Endothelial cell of umbilical vein (primary cell): Measurements from ENCODE around the gene DGLUCY. TPM values are rescaled to one million over a fixed set of nuclear protein-coding genes. Genes with fewer than 3 reads are reported as not detected.

Experiments
- BruUV-seq: library from RNA; stranded (reverse); fragments of 400-500 nt; replicated peaks from 2 replicates; lab custom pipeline; 2021; lab: Mats Ljungman, UMichigan
- CTCF ChIA-PET: fragments of 300-600, 350-600 bp; sonication (Branson Sonifier 250); formaldehyde crosslinking; loops from one replicate; lab custom pipeline; 2021; ENCODE audit warnings: antibody characterized with exemption, inconsistent platforms; lab: Charles Lee
- POLR2A ChIA-PET: fragments of 300-600, 350-600 bp; sonication (Branson Sonifier 250); formaldehyde crosslinking; loops from one replicate; lab custom pipeline; 2021; ENCODE audit warnings: antibody characterized with exemption, inconsistent platforms; lab: Charles Lee
- DNase-seq: peaks from one replicate; pipeline ENCODE4 v3.0.0-alpha.2; 2011; ENCODE audit warnings: low read depth, low spot score
- FAIRE-seq: peaks from 2 replicates; lab custom pipeline; 2011; peaks lifted over from hg19 to GRCh38; lab: Jason Lieb, UNC
- H2AFZ ChIP-seq: 2 replicates; pipeline ENCODE4 v1.6.0; 2012; ENCODE audit warnings: low read depth, low read length, control low read depth, inconsistent platforms
- H3K27ac ChIP-seq: 2 replicates; pipeline ENCODE4 v1.5.1; 2011; ENCODE audit warnings: low read depth, mild to moderate bottlenecking, control low read depth, low read length, moderate library complexity; ENCODE audit not compliant: insufficient read depth
- H3K27me3 ChIP-seq, 2 experiments: 2 replicates each; pipeline versions ENCODE4 v1.6.0 to v1.6.1; 2011; ENCODE audit warnings: low read length in 2 of 2, mixed read lengths in 1 of 2; ENCODE audit not compliant: control insufficient read depth in 2 of 2, insufficient read depth in 2 of 2
- H3K36me3 ChIP-seq, 2 experiments: 2 replicates in 1 of 2; 3 replicates in 1 of 2; pipeline ENCODE4 v1.5.1; 2011; ENCODE audit warnings: low read length in 2 of 2, mild to moderate bottlenecking in 1 of 2, moderate library complexity in 1 of 2; ENCODE audit not compliant: control insufficient read depth in 2 of 2, insufficient read depth in 2 of 2; ENCODE audit errors: extremely low read depth in 1 of 2
- H3K4me1 ChIP-seq: 3 replicates; pipeline ENCODE4 v1.5.1; 2011; ENCODE audit warnings: mild to moderate bottlenecking, low read length; ENCODE audit not compliant: control insufficient read depth, insufficient read depth; ENCODE audit errors: extremely low read depth
- H3K4me2 ChIP-seq: 2 replicates; pipeline ENCODE4 v1.6.1; 2011; ENCODE audit warnings: low read length, control low read depth, mixed read lengths; ENCODE audit not compliant: insufficient read depth
- H3K4me3 ChIP-seq, 3 experiments: fragments of 200-600 bp in 1 of 3; sonication (generic), shearing (Covaris generic) in 1 of 3; replicated peaks in 1 of 3; 2 replicates each; pipeline ENCODE4 v1.5.1; 2011 to 2016; ENCODE audit warnings: control low read depth in 3 of 3, low read length in 3 of 3, mild to moderate bottlenecking in 2 of 3, inconsistent platforms in 1 of 3, low read depth in 1 of 3, moderate library complexity in 1 of 3; ENCODE audit not compliant: insufficient read depth in 1 of 3
- H3K79me2 ChIP-seq: 2 replicates; pipeline ENCODE4 v1.6.0; 2012; ENCODE audit warnings: low read length, inconsistent platforms; ENCODE audit not compliant: control insufficient read depth, insufficient read depth
- H3K9ac ChIP-seq: replicated peaks from 2 replicates; pipeline ENCODE3; 2011; ENCODE audit warnings: low read length, control low read depth; ENCODE audit not compliant: insufficient read depth; ENCODE audit errors: extremely low read depth
- H3K9me1 ChIP-seq: replicated peaks from 3 replicates; pipeline ENCODE4 v1.6.0; 2011; ENCODE audit warnings: mild to moderate bottlenecking, low read length; ENCODE audit not compliant: control insufficient read depth, insufficient read depth; ENCODE audit errors: extremely low read depth
- H3K9me3 ChIP-seq: replicated peaks from 2 replicates; pipeline ENCODE4 v1.5.1; 2012; ENCODE audit warnings: low read length, inconsistent platforms; ENCODE audit not compliant: control insufficient read depth, insufficient read depth
- H4K20me1 ChIP-seq: replicated peaks from 2 replicates; pipeline ENCODE3; 2011; ENCODE audit warnings: mild to moderate bottlenecking, low read length; ENCODE audit not compliant: control insufficient read depth, insufficient read depth; ENCODE audit errors: extremely low read depth
- CTCF ChIP-seq, 2 donors: IDR thresholded peaks; 1 replicate in 1 of 2; 2 replicates in 1 of 2; pipeline ENCODE4 v1.5.1; 2011; ENCODE audit warnings: low read length in 2 of 2, mild to moderate bottlenecking in 2 of 2, moderate library complexity in 2 of 2, control low read depth in 1 of 2, inconsistent platforms in 1 of 2, low read depth in 1 of 2; ENCODE audit not compliant: insufficient read depth in 1 of 2; ENCODE audit errors: extremely low read depth in 1 of 2
- EZH2 ChIP-seq: IDR thresholded peaks from 2 replicates; pipeline ENCODE4 v1.6.1; 2012; ENCODE audit warnings: borderline replicate concordance, low read depth, mild to moderate bottlenecking, moderate library complexity, low read length, inconsistent platforms; ENCODE audit not compliant: severe bottlenecking
- FOS ChIP-seq: IDR thresholded peaks from 2 replicates; pipeline ENCODE4 v1.6.1; 2011; ENCODE audit warnings: mild to moderate bottlenecking, low read length, moderate library complexity, borderline replicate concordance; ENCODE audit not compliant: insufficient read depth
- GATA2 ChIP-seq: IDR thresholded peaks from 2 replicates; pipeline ENCODE4 v1.7.0; 2011; ENCODE audit warnings: low read depth, mild to moderate bottlenecking, moderate library complexity, mixed read lengths, low read length; ENCODE audit not compliant: insufficient read length, insufficient read depth
- JUN ChIP-seq: IDR thresholded peaks from 2 replicates; pipeline ENCODE4 v1.6.1; 2011; ENCODE audit warnings: borderline replicate concordance, low read depth; ENCODE audit not compliant: insufficient read length, insufficient read depth
- POLR2A ChIP-seq: IDR thresholded peaks from 2 replicates; pipeline ENCODE4 v1.6.1; 2012; ENCODE audit warnings: low read depth, mild to moderate bottlenecking, control low read depth, low read length
- dilution Hi-C: fragments of 300-500 bp; cut with MboI; formaldehyde crosslinking; loops from one replicate; pipeline ENCODE4 v1.15.0; 2019; ENCODE audit warnings: low sequenced_read_pairs; ENCODE audit not compliant: extremely low pct_ligation_motif_present
- intact Hi-C: fragments of 100-400 bp; cut with micrococcal nuclease; formaldehyde crosslinking; loops from one replicate; pipeline ENCODE4 v1.10.0; 2022
- polyA plus RNA-seq, 4 experiments: library from polyadenylated mRNA; depleted of rRNA in 3 of 4; stranded (reverse) in 3 of 4; unstranded in 1 of 4; fragments of >200 nt; gene quantifications; 2 replicates each; pipeline versions ENCODE4 v1.2.1 to v1.2.3, GENCODE V29; 2011 to 2012; ENCODE audit warnings: missing spikeins in 1 of 4
- total RNA-seq: library from RNA; stranded (reverse); gene quantifications from 2 replicates; pipeline ENCODE4 v1.2.3, GENCODE V29; 2021
- TF ChIP-seq, protein P1 (sequence below): IDR thresholded peaks from 2 replicates; pipeline ENCODE4 v1.6.1; 2011; ENCODE audit not compliant: insufficient read depth, insufficient read length

Gene DGLUCY
- total and polyA plus RNA-seq, 2 donors (not counting 3 experiments of a cell fraction or from before 2014, with no cell fraction given) = 40.9 to 65.6 TPM

GRCh38 chr14:91127401-91127801 is 13.5 kb downstream of the DGLUCY start:
- peaks cover 1% of the 10 kb centered on the region for H3K79me2 ChIP-seq
- TF ChIP-seq CTCF (IDR thresholded peaks at IDR 0.05; ENCODE audit: extremely low read depth in 1 of 2, insufficient read depth in 1 of 2, low read depth in 1 of 2, low read length in 2 of 2) (no peak), POLR2A (no peak), GATA2 (no peak)
- dilution Hi-C loops = no loop called here
- H3K27ac ChIP-seq = no peak overlapping the region
- H3K9ac ChIP-seq = no peak overlapping the region
- no TSS peak for BruUV-seq
- no peak overlapping the region for H2AFZ ChIP-seq
- no peaks in the 10 kb centered on the region for H4K20me1 ChIP-seq
- DNase-seq = no peak
- H3K9me3 ChIP-seq = no peaks in the 10 kb centered on the region
- ChIA-PET CTCF (interaction anchor here (0.9 to 1.2 kb wide), 3 partner anchors 12 to 225 kb away, joined by 3 read pairs; no protein-coding TSS in a partner anchor), POLR2A (no interaction called here)
- intact Hi-C loops = no loop called here
- no peak overlapping the region for H3K4me3 ChIP-seq
- no peaks in the 10 kb centered on the region for H3K27me3 ChIP-seq
- H3K9me1 ChIP-seq = no peaks in the 10 kb centered on the region
- no peak for FAIRE-seq
- no peaks in the 10 kb centered on the region for H3K4me1 ChIP-seq
- H3K36me3 ChIP-seq = peaks cover 2 to 4% of the 10 kb centered on the region in 2 experiments
- no peak overlapping the region for H3K4me2 ChIP-seq

- no TSS peak for BruUV-seq
Observed at GRCh38 chr14:91127924-91128323, 14.1 kb downstream of the DGLUCY start.

More at GRCh38 chr14:91127924-91128323, 14.1 kb downstream of the DGLUCY start:
- no peak overlapping the region for H3K4me3 ChIP-seq
- intact Hi-C loops = no loop called here
- no peak overlapping the region for H2AFZ ChIP-seq
- no peak overlapping the region for H3K27ac ChIP-seq
- ChIA-PET POLR2A (no interaction called here), CTCF (no interaction called here)
- DNase-seq = no peak
- no peak overlapping the region for H3K9ac ChIP-seq
- no peak for TF ChIP-seq POLR2A
- TF ChIP-seq, protein P1, sequence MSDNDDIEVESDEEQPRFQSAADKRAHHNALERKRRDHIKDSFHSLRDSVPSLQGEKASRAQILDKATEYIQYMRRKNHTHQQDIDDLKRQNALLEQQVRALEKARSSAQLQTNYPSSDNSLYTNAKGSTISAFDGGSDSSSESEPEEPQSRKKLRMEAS = no peak
- TF ChIP-seq EZH2 = no peak
- no peak for TF ChIP-seq FOS
- TF ChIP-seq JUN = no peak
- dilution Hi-C loops = no loop called here
- H3K9me1 ChIP-seq = no peaks in the 10 kb centered on the region
- no peaks in the 10 kb centered on the region for H3K9me3 ChIP-seq
- H3K4me2 ChIP-seq = no peak overlapping the region
- no peaks in the 10 kb centered on the region for H4K20me1 ChIP-seq
- no peaks in the 10 kb centered on the region for H3K27me3 ChIP-seq
- peaks cover 1% of the 10 kb centered on the region for H3K79me2 ChIP-seq
- FAIRE-seq = no peak
- H3K36me3 ChIP-seq = peaks cover 2 to 6% of the 10 kb centered on the region in 2 experiments
- no peaks in the 10 kb centered on the region for H3K4me1 ChIP-seq
